HEK293 (cell line): ENCODE measurements around the gene EOMES.

ENCODE experiments used
- CTCF ChIA-PET: fragments of 350-600 bp; formaldehyde crosslinking; extraction: SDS; loops from one replicate; lab custom pipeline; 2021; ENCODE audit warnings: antibody characterized with exemption; lab: Yijun Ruan, JAX
- POLR2A ChIA-PET: fragments of 300-600 bp; formaldehyde crosslinking; extraction: SDS; loops from one replicate; lab custom pipeline; 2020; ENCODE audit warnings: antibody characterized with exemption, inconsistent platforms; lab: Yijun Ruan, JAX
- H3K27ac ChIP-seq: fragments of 200-500 bp; sonication (Bioruptor generic); 2 replicates; pipeline ENCODE4 v1.5.1; 2014; ENCODE audit warnings: low read depth, low read length, control low read depth, inconsistent platforms; ENCODE audit errors: extremely low read depth
- H3K36me3 ChIP-seq, 2 experiments: fragments of 200-500 bp in 1 of 2; sonication (Bioruptor generic) in 1 of 2; 1 replicate in 1 of 2; 2 replicates in 1 of 2; pipeline ENCODE4 v1.5.1; 2014 to 2017; ENCODE audit warnings: inconsistent platforms in 2 of 2, low read length in 2 of 2; ENCODE audit not compliant: control insufficient read depth in 2 of 2, insufficient read depth in 1 of 2
- H3K4me1 ChIP-seq: fragments of 200-500 bp; sonication (Bioruptor generic); 2 replicates; pipeline ENCODE4 v1.5.1; 2014; ENCODE audit warnings: mild to moderate bottlenecking, low read length, inconsistent platforms; ENCODE audit not compliant: control insufficient read depth, insufficient read depth
- H3K4me3 ChIP-seq: 2 replicates; pipeline ENCODE4 v1.5.1; 2011; ENCODE audit warnings: low read depth, mild to moderate bottlenecking, control low read depth, low read length, moderate library complexity
- H3K9me3 ChIP-seq: fragments of 200-500 bp; sonication (Bioruptor generic); 2 replicates; pipeline ENCODE4 v1.5.1; 2014; ENCODE audit warnings: low read depth, low read length, inconsistent platforms; ENCODE audit not compliant: control insufficient read depth, insufficient read depth
- PRDM10 ChIP-seq: fragments of 450-650 bp; formaldehyde crosslinking; IDR thresholded peaks from 2 replicates; pipeline ENCODE4 v1.5.1; 2016; ENCODE audit warnings: missing biosample characterization, missing genetic modification characterization
- SCRT2 ChIP-seq: fragments of 450-650 bp; formaldehyde crosslinking; IDR thresholded peaks from 2 replicates; pipeline ENCODE4 v1.5.1; 2016; ENCODE audit warnings: missing biosample characterization, missing genetic modification characterization
- ZBTB8A ChIP-seq: fragments of 450-650 bp; formaldehyde crosslinking; IDR thresholded peaks from 2 replicates; pipeline ENCODE4 v1.5.1; 2016; ENCODE audit warnings: missing biosample characterization, missing genetic modification characterization
- ZFHX2 ChIP-seq: fragments of 450-650 bp; formaldehyde crosslinking; conservative IDR thresholded peaks from 2 replicates; pipeline ENCODE4 v1.5.1; 2016; ENCODE audit warnings: missing biosample characterization, missing genetic modification characterization
- ZIC2 ChIP-seq: fragments of 450-650 bp; formaldehyde crosslinking; IDR thresholded peaks from 2 replicates; pipeline ENCODE4 v1.5.1; 2016; ENCODE audit warnings: missing biosample characterization, missing genetic modification characterization
- ZNF19 ChIP-seq: fragments of 450-650 bp; formaldehyde crosslinking; IDR thresholded peaks from 2 replicates; pipeline ENCODE4; 2016; ENCODE audit warnings: missing biosample characterization, missing genetic modification characterization, low read depth
- ZNF239 ChIP-seq: fragments of 450-650 bp; formaldehyde crosslinking; IDR thresholded peaks from 2 replicates; pipeline ENCODE4 v1.5.1; 2016; ENCODE audit warnings: missing biosample characterization, missing genetic modification characterization
- ZNF266 ChIP-seq: fragments of 450-650 bp; formaldehyde crosslinking; IDR thresholded peaks from 2 replicates; pipeline ENCODE4 v1.5.1; 2016; ENCODE audit warnings: missing biosample characterization, missing genetic modification characterization, low read depth
- ZNF280C ChIP-seq: fragments of 450-650 bp; formaldehyde crosslinking; IDR thresholded peaks from 2 replicates; pipeline ENCODE4 v1.5.1; 2016; ENCODE audit warnings: missing biosample characterization, missing genetic modification characterization
- ZNF433 ChIP-seq: fragments of 450-650 bp; formaldehyde crosslinking; IDR thresholded peaks from 2 replicates; pipeline ENCODE4 v1.5.1; 2016; ENCODE audit warnings: missing biosample characterization, missing genetic modification characterization, low read depth
- ZNF600 ChIP-seq: fragments of 450-650 bp; formaldehyde crosslinking; IDR thresholded peaks from 2 replicates; pipeline ENCODE4 v1.5.1; 2016; ENCODE audit warnings: missing biosample characterization, missing genetic modification characterization
- ZNF658 ChIP-seq: fragments of 450-650 bp; formaldehyde crosslinking; IDR thresholded peaks from 2 replicates; pipeline ENCODE4; 2016; ENCODE audit warnings: missing biosample characterization, missing genetic modification characterization

Gene EOMES

GRCh38 chr3:27666708-27667107 lies 55.4 kb downstream of the EOMES start:
- Histone ChIP-seq H3K27ac (no peak overlapping the region), H3K9me3 (no peaks in the 10 kb centered on the region)

GRCh38 chr3:27666272-27666671 lies 55.9 kb downstream of the EOMES start:
- TF ChIP-seq SCRT2 (tag by site-specific recombination) (0 out of 2 replicates have a peak, but pooled peaks have one; percentile 21), ZNF600 (tag by site-specific recombination) (no peak)
- TF ChIP-seq, all 188 proteins: peak for 1
- CTCF ChIA-PET: interaction anchor here (0.6 kb wide), 1 partner anchor 105 kb away, joined by 3 read pairs; no protein-coding TSS in a partner anchor
- Histone ChIP-seq H3K4me3 (no peak overlapping the region), H3K4me1 (no peaks in the 10 kb centered on the region), H3K9me3 (no peaks in the 10 kb centered on the region), H3K36me3 (no peaks in the 10 kb centered on the region), H3K27ac (no peak overlapping the region)
- POLR2A ChIA-PET: no interaction called here

More at GRCh38 chr3:27666708-27667107, 55.4 kb downstream of the EOMES start:
- ChIA-PET CTCF (interaction anchor here (0.6 kb wide), 1 partner anchor 105 kb away, joined by 3 read pairs; no protein-coding TSS in a partner anchor), POLR2A (no interaction called here)
- Histone ChIP-seq H3K36me3 (no peaks in the 10 kb centered on the region), H3K4me1 (no peaks in the 10 kb centered on the region), H3K4me3 (no peak overlapping the region)
- TF ChIP-seq ZNF19 (tag by site-specific recombination): no peak
- TF ChIP-seq ZNF266 (tag by site-specific recombination): no peak
- TF ChIP-seq ZNF433 (tag by site-specific recombination): no peak
- TF ChIP-seq PRDM10 (tag by site-specific recombination): no peak
- no peak for TF ChIP-seq ZFHX2 (tag by site-specific recombination)
- no peak for TF ChIP-seq ZIC2 (tag by site-specific recombination)
- no peak for TF ChIP-seq ZNF280C (tag by site-specific recombination)
- TF ChIP-seq ZBTB8A (tag by site-specific recombination): no peak
- TF ChIP-seq ZNF239 (tag by site-specific recombination): no peak
- TF ChIP-seq ZNF658 (tag by site-specific recombination): no peak
